Measurements from ENCODE around the gene THADA. TPM values are rescaled to one million over a fixed set of nuclear protein-coding genes. Genes with fewer than 3 reads are reported as not detected.
A peak's percentile ranks its signal among the peaks of the same experiment; 100 is the strongest.

THADA gene
- total RNA-seq, 4 donors from 2014 or later: 49.9 to 90.2 (median 65.2) TPM

DNA sequence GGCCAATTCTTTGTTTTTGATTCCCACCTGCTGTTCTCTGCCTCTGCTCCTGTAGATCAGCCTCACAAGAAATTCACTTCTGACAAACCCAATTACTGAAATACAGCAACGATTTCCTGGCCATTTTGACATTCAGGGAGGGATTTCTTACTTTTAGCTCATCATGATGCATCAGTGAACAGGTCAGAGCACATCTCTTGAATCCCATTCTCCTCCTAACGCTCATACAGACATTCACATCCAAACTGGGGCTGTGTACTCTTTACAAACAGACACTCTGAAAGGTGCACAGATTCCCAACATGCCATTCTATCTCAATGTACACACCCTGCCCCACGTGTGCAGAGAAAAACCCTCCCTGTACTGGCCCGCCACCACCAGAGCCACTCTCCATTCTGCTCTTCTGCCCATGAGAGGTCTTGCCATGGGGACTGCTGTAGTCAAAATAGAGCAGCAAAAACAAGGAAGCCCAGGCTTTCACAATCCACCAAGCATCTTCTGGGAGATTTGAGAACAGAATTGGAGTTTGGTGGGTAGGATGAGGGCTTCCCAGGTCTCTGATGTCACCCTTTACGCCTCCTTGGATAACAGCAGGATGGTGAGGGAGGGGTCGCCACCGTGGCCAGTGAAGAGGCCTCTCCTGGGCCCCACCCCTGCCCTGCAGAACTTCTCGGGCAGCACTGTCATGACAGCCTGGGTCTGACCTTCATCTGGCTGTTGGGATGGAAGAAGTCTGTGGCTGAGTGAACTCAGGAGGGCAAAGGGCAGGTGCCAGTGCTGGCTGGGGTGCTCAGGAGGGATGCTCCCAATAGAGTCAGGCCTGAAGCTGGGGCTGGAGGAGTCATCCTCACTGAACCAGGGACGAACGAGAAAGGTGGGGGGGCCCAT is 327.5 kb downstream of the THADA start:
- intact Hi-C loops (cut with DNase I): no loop called here
- H3K4me1 ChIP-seq: peaks cover 67 to 89% of the 10 kb centered on the region in 2 donors
- H3K27me3 ChIP-seq: no peaks in the 10 kb centered on the region
- no peaks in the 10 kb centered on the region for H3K9me3 ChIP-seq
- 53 to 73% methylated on average over 10 of the region's 10 CpGs for WGBS, 2 donors
- no peak for DNase-seq
- H3K36me3 ChIP-seq: no peaks in the 10 kb centered on the region
- TF ChIP-seq, protein P1, sequence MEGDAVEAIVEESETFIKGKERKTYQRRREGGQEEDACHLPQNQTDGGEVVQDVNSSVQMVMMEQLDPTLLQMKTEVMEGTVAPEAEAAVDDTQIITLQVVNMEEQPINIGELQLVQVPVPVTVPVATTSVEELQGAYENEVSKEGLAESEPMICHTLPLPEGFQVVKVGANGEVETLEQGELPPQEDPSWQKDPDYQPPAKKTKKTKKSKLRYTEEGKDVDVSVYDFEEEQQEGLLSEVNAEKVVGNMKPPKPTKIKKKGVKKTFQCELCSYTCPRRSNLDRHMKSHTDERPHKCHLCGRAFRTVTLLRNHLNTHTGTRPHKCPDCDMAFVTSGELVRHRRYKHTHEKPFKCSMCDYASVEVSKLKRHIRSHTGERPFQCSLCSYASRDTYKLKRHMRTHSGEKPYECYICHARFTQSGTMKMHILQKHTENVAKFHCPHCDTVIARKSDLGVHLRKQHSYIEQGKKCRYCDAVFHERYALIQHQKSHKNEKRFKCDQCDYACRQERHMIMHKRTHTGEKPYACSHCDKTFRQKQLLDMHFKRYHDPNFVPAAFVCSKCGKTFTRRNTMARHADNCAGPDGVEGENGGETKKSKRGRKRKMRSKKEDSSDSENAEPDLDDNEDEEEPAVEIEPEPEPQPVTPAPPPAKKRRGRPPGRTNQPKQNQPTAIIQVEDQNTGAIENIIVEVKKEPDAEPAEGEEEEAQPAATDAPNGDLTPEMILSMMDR (IDR thresholded peaks at IDR 0.05): no peak
- peak in 1 of 2 donors; percentile 34 for TF ChIP-seq POLR2A (IDR thresholded peaks at IDR 0.05)
- H3K4me3 ChIP-seq (replicated peaks in 1 of 3): no peak overlapping the region
- peak overlapping the region; percentile 92 to 95 (median 93) for H3K27ac ChIP-seq

DNA sequence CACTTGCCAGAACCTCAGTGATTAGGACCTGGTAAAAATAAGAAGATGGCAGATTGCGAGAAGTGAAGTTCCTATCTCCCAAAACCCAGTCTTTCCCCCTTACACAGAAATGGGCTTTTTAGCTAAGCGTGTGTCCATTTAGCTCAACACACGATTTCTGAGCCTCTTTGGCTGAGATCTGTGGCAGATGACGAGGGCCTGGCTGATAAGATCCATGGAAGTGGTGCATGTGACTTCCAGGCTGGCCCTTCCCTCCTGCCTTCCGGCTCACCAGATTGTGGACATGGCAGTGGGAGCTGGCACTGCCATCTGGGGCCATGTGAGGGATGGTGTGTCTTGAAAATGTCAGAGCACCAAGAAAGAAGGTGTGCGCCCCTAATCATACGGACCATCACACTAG is 328.5 kb downstream of the THADA start:
- Histone ChIP-seq H3K27ac (peak overlapping the region; percentile 92 to 95 (median 93)), H3K27me3 (no peaks in the 10 kb centered on the region), H3K4me3 (replicated peaks in 1 of 3) (no peak overlapping the region), H3K4me1 (peaks cover 64 to 80% of the 10 kb centered on the region in 2 donors), H3K36me3 (no peaks in the 10 kb centered on the region), H3K9me3 (no peaks in the 10 kb centered on the region)
- no peak for DNase-seq
- TF ChIP-seq, protein P1 (IDR thresholded peaks at IDR 0.05): no peak
- TF ChIP-seq POLR2A (IDR thresholded peaks at IDR 0.05): no peak
- intact Hi-C loops (cut with DNase I): no loop called here
- WGBS, 2 donors: 79 to 90% methylated on average over 7 of the region's 7 CpGs

DNA sequence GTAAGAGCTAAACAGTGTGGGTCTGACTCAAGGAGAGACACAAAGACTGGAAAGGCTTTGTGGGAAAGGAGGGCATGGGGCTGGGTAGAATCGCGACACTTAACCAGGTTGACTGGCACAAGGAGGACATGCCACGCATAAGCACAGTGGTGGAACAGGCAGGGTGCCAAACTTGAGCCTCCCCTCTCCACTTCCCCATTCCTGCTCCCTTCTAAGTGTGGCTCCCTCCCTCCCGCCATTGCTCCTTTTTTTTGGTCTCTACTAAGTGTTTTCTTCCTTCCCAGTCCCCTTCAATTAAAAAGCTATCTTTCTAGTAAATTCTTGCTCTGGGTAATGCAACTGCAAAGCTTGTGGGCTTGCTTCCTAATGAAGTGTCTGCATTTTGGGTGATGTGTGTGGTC is 329.1 kb downstream of the THADA start:
- H3K4me1 ChIP-seq: peaks cover 64 to 73% of the 10 kb centered on the region in 2 donors
- peak overlapping the region; percentile 92 to 95 (median 93) for H3K27ac ChIP-seq
- intact Hi-C loops (cut with DNase I): no loop called here
- no peaks in the 10 kb centered on the region for H3K36me3 ChIP-seq
- WGBS, 2 donors: 32 to 50% methylated on average over 4 of the region's 4 CpGs
- TF ChIP-seq, protein P1 (IDR thresholded peaks at IDR 0.05): no peak
- TF ChIP-seq POLR2A (IDR thresholded peaks at IDR 0.05): peak in 1 of 2 donors; percentile 53
- no peak overlapping the region for H3K4me3 ChIP-seq (replicated peaks in 1 of 3)
- peak; percentile 93 to 95 for DNase-seq
- H3K9me3 ChIP-seq: no peaks in the 10 kb centered on the region
- H3K27me3 ChIP-seq: no peaks in the 10 kb centered on the region

DNA sequence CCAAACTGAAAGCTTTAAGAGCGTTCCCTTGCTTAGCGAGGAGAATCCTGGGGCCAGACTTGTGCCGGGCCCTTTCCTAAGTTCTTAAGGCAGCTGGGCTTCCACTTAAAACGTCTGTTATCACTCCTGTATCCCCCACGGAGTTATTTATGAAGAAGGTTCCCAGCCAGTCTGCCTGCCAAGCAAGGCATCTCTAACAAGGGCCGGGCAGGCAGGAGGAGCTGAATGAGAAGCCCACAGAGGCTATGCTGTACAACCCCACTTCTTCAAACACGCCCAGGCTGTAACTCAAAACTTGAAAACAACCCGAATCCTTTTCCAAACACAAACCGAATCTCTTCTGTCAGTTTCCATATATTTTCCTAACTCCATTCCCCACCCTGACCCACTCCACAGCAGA is 330.4 kb downstream of the THADA start:
- Histone ChIP-seq H3K4me1 (peaks cover 57 to 64% of the 10 kb centered on the region in 2 donors), H3K4me3 (replicated peaks in 1 of 3) (no peak overlapping the region), H3K9me3 (no peaks in the 10 kb centered on the region), H3K36me3 (no peaks in the 10 kb centered on the region), H3K27me3 (no peaks in the 10 kb centered on the region), H3K27ac (peak overlapping the region; percentile 92 to 95 (median 93))
- intact Hi-C loops (cut with DNase I): no loop called here
- DNase-seq: peak; percentile 46 to 49
- WGBS, 2 donors: 30 to 39% methylated on average over 9 of the region's 9 CpGs
- TF ChIP-seq, protein P1 (IDR thresholded peaks at IDR 0.05): no peak
- TF ChIP-seq POLR2A (IDR thresholded peaks at IDR 0.05): no peak

DNA sequence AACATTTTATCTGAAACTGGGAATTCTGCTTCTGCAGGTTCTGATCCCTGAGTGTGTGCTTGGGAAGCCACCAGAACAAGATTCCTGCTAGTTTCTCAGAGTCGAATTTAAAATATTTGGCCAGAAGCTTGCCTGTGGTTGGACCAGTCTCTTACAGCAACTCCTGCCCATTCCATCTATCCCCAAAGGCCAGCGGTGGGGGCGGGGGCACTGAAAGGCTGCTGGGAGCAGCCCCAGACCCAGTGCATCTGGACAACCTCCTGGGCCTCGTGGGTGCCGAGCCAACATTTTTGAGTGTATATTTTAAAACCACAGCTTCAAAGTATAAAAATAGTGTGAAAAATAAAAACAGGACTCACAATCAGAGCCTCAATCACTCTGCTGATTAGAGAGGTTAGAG is 330.8 kb downstream of the THADA start:
- no peaks in the 10 kb centered on the region for H3K27me3 ChIP-seq
- TF ChIP-seq, protein P1 (IDR thresholded peaks at IDR 0.05): no peak
- TF ChIP-seq POLR2A (IDR thresholded peaks at IDR 0.05): no peak
- WGBS, 2 donors: 34 to 47% methylated on average over 5 of the region's 5 CpGs
- H3K36me3 ChIP-seq: no peaks in the 10 kb centered on the region
- no peak overlapping the region for H3K4me3 ChIP-seq (replicated peaks in 1 of 3)
- peak overlapping the region; percentile 92 to 95 (median 93) for H3K27ac ChIP-seq
- DNase-seq: peak; percentile 33 to 41
- intact Hi-C loops (cut with DNase I): no loop called here
- no peaks in the 10 kb centered on the region for H3K9me3 ChIP-seq
- H3K4me1 ChIP-seq: peaks cover 53 to 60% of the 10 kb centered on the region in 2 donors

All from thyroid gland (tissue), 4 donors.